Neutrophil (primary cell): ENCODE data around the gene ANKLE1.

Experiments
- H3K27ac ChIP-seq: fragments of 200-600 bp; sonication (generic); 2 replicates; pipeline ENCODE4 v1.5.1; 2016; ENCODE audit warnings: mild to moderate bottlenecking, moderate library complexity
- H3K27me3 ChIP-seq: fragments of 200-600 bp; sonication (generic); 2 replicates; pipeline ENCODE4 v1.6.0; 2016; ENCODE audit warnings: mild to moderate bottlenecking
- H3K36me3 ChIP-seq: fragments of 200-600 bp; sonication (generic); 2 replicates; pipeline ENCODE4 v1.5.1; 2017
- H3K4me1 ChIP-seq, 2 experiments: fragments of 200-600 bp in 1 of 2; sonication (generic) in 1 of 2; 1 replicate in 1 of 2; 2 replicates in 1 of 2; pipeline versions ENCODE4 v1.5.1 to v1.6.1; 2013 to 2016; ENCODE audit warnings: low read depth in 1 of 2, low read length in 1 of 2, mild to moderate bottlenecking in 1 of 2, moderate library complexity in 1 of 2; ENCODE audit not compliant: control insufficient read depth in 1 of 2, insufficient read depth in 1 of 2
- H3K4me3 ChIP-seq, 2 experiments: fragments of 200-600 bp in 1 of 2; sonication (generic) in 1 of 2; 1 replicate in 1 of 2; 2 replicates in 1 of 2; pipeline ENCODE4 v1.5.1; 2013 to 2016; ENCODE audit warnings: low read depth in 1 of 2, low read length in 1 of 2, mild to moderate bottlenecking in 1 of 2, moderate library complexity in 1 of 2
- H3K9me3 ChIP-seq: fragments of 200-600 bp; sonication (generic); 2 replicates; pipeline ENCODE4 v1.5.1; 2016
- TF ChIP-seq, protein P1 (sequence below): fragments of 200-600 bp; sonication (generic); IDR thresholded peaks from 2 replicates; pipeline ENCODE4 v1.5.1; 2016; ENCODE audit warnings: antibody characterized with exemption

ANKLE1 gene

DNA sequence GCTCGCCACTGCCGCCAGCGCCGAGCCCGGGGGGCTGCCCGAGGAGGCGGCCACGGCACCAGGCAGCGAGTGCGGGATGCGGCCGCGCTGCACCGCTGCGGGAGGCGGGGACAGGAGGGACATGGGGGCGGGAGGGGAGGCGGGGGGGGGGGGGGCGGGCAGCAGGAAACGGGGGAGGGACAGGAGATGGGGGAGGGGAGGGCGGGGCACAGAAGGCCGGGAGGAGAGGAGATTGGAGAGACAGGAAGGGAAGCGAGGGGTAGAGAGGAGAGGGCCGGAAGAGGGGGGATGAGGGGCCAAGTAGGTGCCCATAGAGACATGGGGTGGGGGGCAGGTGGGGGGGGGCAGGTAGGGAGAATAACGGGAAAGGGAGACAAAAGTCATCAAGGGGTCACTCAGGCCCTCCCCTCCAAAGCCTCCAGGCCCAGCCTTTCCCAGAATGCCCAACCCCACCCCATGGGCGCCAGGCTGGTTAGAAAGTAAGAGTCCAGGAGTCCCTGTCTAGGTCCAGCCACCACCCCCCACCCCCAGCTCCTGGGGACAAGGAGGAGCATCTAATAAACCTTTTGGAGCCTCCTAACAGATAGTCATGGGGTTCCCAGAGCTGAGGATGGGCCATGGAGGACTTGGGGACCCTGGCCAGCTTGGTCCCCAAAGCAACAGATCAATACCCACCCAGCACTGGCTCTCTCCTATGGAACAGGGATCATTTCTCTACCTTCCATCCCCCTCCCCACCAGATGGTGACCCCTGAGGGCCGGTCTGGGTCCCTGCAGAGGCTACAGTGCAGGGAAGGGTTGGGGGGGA lies 45.5 kb upstream of the ANKLE1 start:
- H3K36me3 ChIP-seq = no peaks in the 10 kb centered on the region
- H3K4me3 ChIP-seq = peak overlapping the region; percentile 65 to 71
- no peaks in the 10 kb centered on the region for H3K27me3 ChIP-seq
- H3K4me1 ChIP-seq = peaks cover 11 to 16% of the 10 kb centered on the region in 2 experiments
- peak overlapping the region; percentile 58 for H3K27ac ChIP-seq
- no peaks in the 10 kb centered on the region for H3K9me3 ChIP-seq
- TF ChIP-seq, protein P1, sequence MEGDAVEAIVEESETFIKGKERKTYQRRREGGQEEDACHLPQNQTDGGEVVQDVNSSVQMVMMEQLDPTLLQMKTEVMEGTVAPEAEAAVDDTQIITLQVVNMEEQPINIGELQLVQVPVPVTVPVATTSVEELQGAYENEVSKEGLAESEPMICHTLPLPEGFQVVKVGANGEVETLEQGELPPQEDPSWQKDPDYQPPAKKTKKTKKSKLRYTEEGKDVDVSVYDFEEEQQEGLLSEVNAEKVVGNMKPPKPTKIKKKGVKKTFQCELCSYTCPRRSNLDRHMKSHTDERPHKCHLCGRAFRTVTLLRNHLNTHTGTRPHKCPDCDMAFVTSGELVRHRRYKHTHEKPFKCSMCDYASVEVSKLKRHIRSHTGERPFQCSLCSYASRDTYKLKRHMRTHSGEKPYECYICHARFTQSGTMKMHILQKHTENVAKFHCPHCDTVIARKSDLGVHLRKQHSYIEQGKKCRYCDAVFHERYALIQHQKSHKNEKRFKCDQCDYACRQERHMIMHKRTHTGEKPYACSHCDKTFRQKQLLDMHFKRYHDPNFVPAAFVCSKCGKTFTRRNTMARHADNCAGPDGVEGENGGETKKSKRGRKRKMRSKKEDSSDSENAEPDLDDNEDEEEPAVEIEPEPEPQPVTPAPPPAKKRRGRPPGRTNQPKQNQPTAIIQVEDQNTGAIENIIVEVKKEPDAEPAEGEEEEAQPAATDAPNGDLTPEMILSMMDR = no peak

- no peaks in the 10 kb centered on the region for H3K36me3 ChIP-seq
- TF ChIP-seq, protein P1 = no peak
- H3K27me3 ChIP-seq = no peaks in the 10 kb centered on the region
- no peak overlapping the region for H3K4me3 ChIP-seq
- H3K9me3 ChIP-seq = no peaks in the 10 kb centered on the region
- no peak overlapping the region for H3K27ac ChIP-seq
- peaks cover 11 to 16% of the 10 kb centered on the region in 2 experiments for H3K4me1 ChIP-seq
These were observed 44.7 kb upstream of the ANKLE1 start for GRCh38 chr19:17236811-17237543.

GRCh38 chr19:17237747-17238706 lies 43.7 kb upstream of the ANKLE1 start:
- Histone ChIP-seq H3K4me3 (no peak overlapping the region), H3K4me1 (peaks cover 11 to 16% of the 10 kb centered on the region in 2 experiments), H3K9me3 (no peaks in the 10 kb centered on the region), H3K36me3 (no peaks in the 10 kb centered on the region), H3K27me3 (peaks cover under 1% of the 10 kb centered on the region), H3K27ac (no peak overlapping the region)
- TF ChIP-seq, protein P1 = no peak

DNA sequence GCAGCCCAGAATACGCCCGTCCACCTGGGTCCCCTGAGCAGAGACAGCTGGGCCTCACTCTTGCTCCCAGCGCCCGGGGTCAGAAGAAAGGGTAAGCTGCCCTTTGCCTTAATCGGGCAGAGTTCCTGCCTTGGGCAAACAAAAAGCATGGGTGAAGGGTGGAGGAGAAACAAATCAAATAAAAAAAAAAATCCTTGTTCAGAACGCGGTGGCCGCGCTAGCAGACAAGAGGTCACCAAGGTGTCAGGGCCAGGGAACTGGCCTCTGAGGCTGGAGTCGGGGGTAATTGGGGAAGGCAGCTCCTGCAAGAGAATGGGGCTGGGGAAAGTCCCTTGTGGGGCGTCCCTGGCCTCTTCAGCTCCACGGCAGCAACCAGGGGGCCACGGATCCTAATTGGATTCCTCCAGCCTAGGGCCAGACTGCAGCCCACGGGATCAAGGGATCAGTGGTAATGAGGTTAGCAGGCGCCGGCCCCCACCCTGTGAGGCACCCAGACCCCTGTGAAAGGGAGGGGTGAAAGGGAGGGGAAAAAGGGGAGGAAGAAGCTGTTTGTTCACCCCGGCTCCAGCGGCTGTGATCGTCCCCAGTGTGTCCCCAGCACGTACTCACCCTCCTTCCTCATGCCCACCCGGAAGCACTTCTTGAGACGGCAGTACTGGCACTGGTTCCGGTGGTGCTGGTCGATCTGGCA lies 41.5 kb upstream of the ANKLE1 start:
- TF ChIP-seq, protein P1 = no peak
- Histone ChIP-seq H3K27ac (no peak overlapping the region), H3K36me3 (no peaks in the 10 kb centered on the region), H3K27me3 (peaks cover 22% of the 10 kb centered on the region), H3K9me3 (no peaks in the 10 kb centered on the region), H3K4me1 (peaks cover 8 to 16% of the 10 kb centered on the region in 2 experiments), H3K4me3 (no peak overlapping the region)
